ENCODE measurements around the gene KCNK7. TPM values are rescaled to one million over a fixed set of nuclear protein-coding genes. Genes with fewer than 3 reads are reported as not detected.

The KCNK7 gene
- polyA plus RNA-seq, 1 experiment: 0.07 TPM

GRCh38 chr11:65585396-65586246, 10.0 kb downstream of the KCNK7 start:
- H3K4me3 ChIP-seq (ENCODE audit: low read depth, low read length): no peak overlapping the region
- POLR2A ChIA-PET: no interaction called here
- peaks cover 25% of the 10 kb centered on the region for H3K36me3 ChIP-seq (ENCODE audit: control insufficient read depth, insufficient read depth, low read length)
- DNase-seq (ENCODE audit: low read depth): no peak
- H3K27me3 ChIP-seq (ENCODE audit: control insufficient read depth, insufficient read depth, low read length): no peaks in the 10 kb centered on the region
- CTCF ChIA-PET: interaction anchor here (0.9 to 11.8 kb wide), 7 partner anchors 8 to 44 kb away, joined by 3 to 134 read pairs (median 5); partner anchors contain the start of genes EHBP1L1, FAM89B and ZNRD2
- TF ChIP-seq CTCF (IDR thresholded peaks at IDR 0.05; ENCODE audit: insufficient read depth, low read depth, low read length): no peak

GRCh38 chr11:65584723-65585171, 10.9 kb downstream of the KCNK7 start:
- no peak for TF ChIP-seq CTCF (IDR thresholded peaks at IDR 0.05; ENCODE audit: insufficient read depth, low read depth, low read length)
- peaks cover 27% of the 10 kb centered on the region for H3K36me3 ChIP-seq (ENCODE audit: control insufficient read depth, insufficient read depth, low read length)
- H3K27me3 ChIP-seq (ENCODE audit: control insufficient read depth, insufficient read depth, low read length): no peaks in the 10 kb centered on the region
- no peak for DNase-seq (ENCODE audit: low read depth)
- ChIA-PET CTCF (interaction anchor here (1.2 to 11.8 kb wide), 5 partner anchors 8 to 43 kb away, joined by 3 to 134 read pairs (median 10); partner anchors contain the start of genes EHBP1L1, FAM89B and ZNRD2), POLR2A (no interaction called here)
- no peak overlapping the region for H3K4me3 ChIP-seq (ENCODE audit: low read depth, low read length)

- Histone ChIP-seq H3K36me3 (ENCODE audit: control insufficient read depth, insufficient read depth, low read length) (peaks cover 31% of the 10 kb centered on the region), H3K27me3 (ENCODE audit: control insufficient read depth, insufficient read depth, low read length) (no peaks in the 10 kb centered on the region), H3K4me3 (ENCODE audit: low read depth, low read length) (no peak overlapping the region)
- CTCF ChIA-PET: interaction anchor here (1.2 to 2.8 kb wide), 3 partner anchors 9 to 12 kb away, joined by 3 to 10 read pairs (median 4); partner anchors contain the start of gene KCNK7
- no peak for DNase-seq (ENCODE audit: low read depth)
- POLR2A ChIA-PET: no interaction called here
- TF ChIP-seq CTCF (IDR thresholded peaks at IDR 0.05; ENCODE audit: insufficient read depth, low read depth, low read length): no peak
These were observed 11.5 kb downstream of the KCNK7 start for GRCh38 chr11:65584106-65584505.

- TF ChIP-seq CTCF (IDR thresholded peaks at IDR 0.05; ENCODE audit: insufficient read depth, low read depth, low read length): no peak
- CTCF ChIA-PET: interaction anchor here (1.2 to 2.8 kb wide), 4 partner anchors 10 to 12 kb away, joined by 3 to 10 read pairs (median 4); partner anchors contain the start of genes FAM89B and KCNK7
- POLR2A ChIA-PET: no interaction called here
- Histone ChIP-seq H3K36me3 (ENCODE audit: control insufficient read depth, insufficient read depth, low read length) (peaks cover 29% of the 10 kb centered on the region), H3K27me3 (ENCODE audit: control insufficient read depth, insufficient read depth, low read length) (no peaks in the 10 kb centered on the region), H3K4me3 (ENCODE audit: low read depth, low read length) (no peak overlapping the region)
- DNase-seq (ENCODE audit: low read depth): no peak
These were observed 12.0 kb downstream of the KCNK7 start for GRCh38 chr11:65583589-65583988.

- CTCF ChIA-PET: interaction anchor here (1.0 to 2.8 kb wide), 3 partner anchors 9 to 42 kb away, joined by 3 to 10 read pairs (median 5); partner anchors contain the start of gene FAM89B
- no peak overlapping the region for H3K4me3 ChIP-seq (ENCODE audit: low read depth, low read length)
These were observed 13.7 kb downstream of the KCNK7 start for GRCh38 chr11:65581928-65582327.

More at GRCh38 chr11:65581928-65582327, 13.7 kb downstream of the KCNK7 start:
- TF ChIP-seq CTCF (IDR thresholded peaks at IDR 0.05; ENCODE audit: insufficient read depth, low read depth, low read length): no peak
- DNase-seq (ENCODE audit: low read depth): no peak
- peaks cover 30% of the 10 kb centered on the region for H3K36me3 ChIP-seq (ENCODE audit: control insufficient read depth, insufficient read depth, low read length)
- POLR2A ChIA-PET: no interaction called here
- no peaks in the 10 kb centered on the region for H3K27me3 ChIP-seq (ENCODE audit: control insufficient read depth, insufficient read depth, low read length)
